Measurements from ENCODE around the gene SRP19. TPM values are rescaled to one million over a fixed set of nuclear protein-coding genes. Genes with fewer than 3 reads are reported as not detected.

SRP19 gene
- polyA plus RNA-seq, 3 donors, result 18.6 to 87.4 (median 71.9) TPM

- Histone ChIP-seq H3K4me3 (replicated peaks in 1 of 3; ENCODE audit: low read depth in 2 of 3, low read length in 3 of 3) (no peak overlapping the region), H3K36me3 (replicated peaks in 1 of 2; ENCODE audit: control insufficient read depth in 1 of 2, insufficient read depth in 2 of 2, low read length in 2 of 2) (peaks cover 37 to 68% of the 10 kb centered on the region in 2 donors), H2AFZ (ENCODE audit: insufficient read depth, low read depth, low read length, poor library complexity, severe bottlenecking) (no peak overlapping the region), H3K79me2 (ENCODE audit: insufficient read depth, low read length) (peaks cover 89% of the 10 kb centered on the region), H3K9me3 (replicated peaks in 1 of 2; ENCODE audit: control insufficient read depth in 1 of 2, insufficient read depth in 1 of 2, low read length in 2 of 2) (no peaks in the 10 kb centered on the region), H4K20me1 (ENCODE audit: insufficient read depth, low read length) (peaks cover 87% of the 10 kb centered on the region), H3K4me1 (ENCODE audit: control insufficient read depth in 1 of 2, insufficient read depth in 2 of 2, low read length in 2 of 2) (peaks cover 48 to 75% of the 10 kb centered on the region in 2 donors), H3K4me2 (replicated peaks; ENCODE audit: extremely low read depth, low read length, poor library complexity, severe bottlenecking) (no peak overlapping the region), H3K9ac (ENCODE audit: insufficient read depth, low read length, poor library complexity, severe bottlenecking) (no peak overlapping the region), H3K27me3 (ENCODE audit: control insufficient read depth in 2 of 2, insufficient read depth in 2 of 2, low read length in 2 of 2) (no peaks in the 10 kb centered on the region), H3K27ac (ENCODE audit: low read depth in 1 of 2, low read length in 2 of 2) (peak overlapping the region in 1 of 2 donors; percentile 54)
- no peak overlapping the region for H3K4me3 Mint-ChIP-seq
- H3K9me3 Mint-ChIP-seq, result peaks cover 0 to 6% (median 0%) of the 10 kb centered on the region in 7 donors
- intact Hi-C loops (cut with micrococcal nuclease), result no loop called here
- DNase-seq, result no peak
- WGBS (ENCODE audit: insufficient coverage), result 100% methylated on average over 2 of the region's 2 CpGs
- H3K4me1 Mint-ChIP-seq, result peaks cover 68% of the 10 kb centered on the region
- peaks cover 0 to 4% (median 0%) of the 10 kb centered on the region in 3 donors for H3K27me3 Mint-ChIP-seq (ENCODE audit: low read depth in 3 of 3)
- no peak for TF ChIP-seq CTCF (IDR thresholded peaks at IDR 0.05)
- H3K27ac Mint-ChIP-seq, result peak overlapping the region in 5 of 7 donors; percentile 40 to 66 (median 61)
- peaks cover 54 to 62% of the 10 kb centered on the region in 2 donors for H3K36me3 Mint-ChIP-seq
Observed at GRCh38 chr5:112917453-112917995, 56.4 kb downstream of the SRP19 start.

- Histone ChIP-seq H3K9me3 (replicated peaks in 1 of 2; ENCODE audit: control insufficient read depth in 1 of 2, insufficient read depth in 1 of 2, low read length in 2 of 2) (no peaks in the 10 kb centered on the region), H3K27ac (ENCODE audit: low read depth in 1 of 2, low read length in 2 of 2) (peak overlapping the region in 1 of 2 donors; percentile 52), H3K27me3 (ENCODE audit: control insufficient read depth in 2 of 2, insufficient read depth in 2 of 2, low read length in 2 of 2) (no peaks in the 10 kb centered on the region), H3K9ac (ENCODE audit: insufficient read depth, low read length, poor library complexity, severe bottlenecking) (no peak overlapping the region), H3K4me3 (replicated peaks in 1 of 3; ENCODE audit: low read depth in 2 of 3, low read length in 3 of 3) (no peak overlapping the region), H4K20me1 (ENCODE audit: insufficient read depth, low read length) (peaks cover 81% of the 10 kb centered on the region), H3K4me1 (ENCODE audit: control insufficient read depth in 1 of 2, insufficient read depth in 2 of 2, low read length in 2 of 2) (peaks cover 52 to 78% of the 10 kb centered on the region in 2 donors), H2AFZ (ENCODE audit: insufficient read depth, low read depth, low read length, poor library complexity, severe bottlenecking) (no peak overlapping the region), H3K79me2 (ENCODE audit: insufficient read depth, low read length) (peaks cover 83% of the 10 kb centered on the region), H3K4me2 (replicated peaks; ENCODE audit: extremely low read depth, low read length, poor library complexity, severe bottlenecking) (no peak overlapping the region), H3K36me3 (replicated peaks in 1 of 2; ENCODE audit: control insufficient read depth in 1 of 2, insufficient read depth in 2 of 2, low read length in 2 of 2) (peaks cover 37 to 62% of the 10 kb centered on the region in 2 donors)
- Mint-ChIP-seq H3K27ac (peak overlapping the region in 4 of 7 donors; percentile 17 to 84 (median 34)), H3K4me1 (peaks cover 69% of the 10 kb centered on the region), H3K4me3 (no peak overlapping the region), H3K9me3 (peaks cover 0 to 6% (median 0%) of the 10 kb centered on the region in 7 donors), H3K27me3 (ENCODE audit: low read depth in 3 of 3) (peaks cover 0 to 4% (median 0%) of the 10 kb centered on the region in 3 donors), H3K36me3 (peaks cover 52 to 57% of the 10 kb centered on the region in 2 donors)
- intact Hi-C loops (cut with micrococcal nuclease), result no loop called here
- no peak for TF ChIP-seq CTCF (IDR thresholded peaks at IDR 0.05)
- WGBS (ENCODE audit: insufficient coverage), result 100% methylated on average over 3 of the region's 3 CpGs
- no peak for DNase-seq
Observed at GRCh38 chr5:112918136-112918535, 57.0 kb downstream of the SRP19 start.

Measured in CD14-positive monocyte (primary cell).